ENCODE measurements around the gene OFD1.

OFD1 gene

DNA sequence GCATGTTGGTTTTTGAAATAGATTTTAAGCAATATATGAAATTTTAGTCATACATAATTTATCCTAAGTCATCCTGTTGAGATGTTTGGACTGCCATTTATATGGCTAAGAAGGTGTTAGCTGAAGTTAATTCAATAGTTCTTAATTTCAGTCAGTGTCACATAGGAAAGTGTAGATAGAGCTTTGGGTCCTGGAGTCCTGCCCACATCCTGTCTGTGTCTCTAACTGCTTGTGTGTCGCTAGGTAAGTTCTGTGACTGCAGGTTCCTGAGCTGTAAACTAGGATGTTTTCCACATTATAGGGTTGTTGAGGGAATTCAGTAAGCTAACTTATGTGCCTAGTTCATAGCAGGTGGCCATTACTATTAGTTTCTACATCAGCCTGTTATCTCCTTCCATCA is 20.7 kb downstream of the OFD1 start:
- Histone ChIP-seq H3K27ac (ENCODE audit: low read length) (no peak overlapping the region), H3K36me3 (ENCODE audit: control insufficient read depth, low read depth, low read length) (peaks cover 81% of the 10 kb centered on the region), H3K27me3 (ENCODE audit: control insufficient read depth, insufficient read depth, low read length) (no peaks in the 10 kb centered on the region), H3K9me3 (ENCODE audit: control insufficient read depth, low read depth, low read length) (no peaks in the 10 kb centered on the region), H3K4me1 (ENCODE audit: control insufficient read depth, low read depth, low read length) (peaks cover 4% of the 10 kb centered on the region), H3K9ac (ENCODE audit: low read length) (no peak overlapping the region), H3K4me3 (ENCODE audit: low read length) (no peak overlapping the region)

DNA sequence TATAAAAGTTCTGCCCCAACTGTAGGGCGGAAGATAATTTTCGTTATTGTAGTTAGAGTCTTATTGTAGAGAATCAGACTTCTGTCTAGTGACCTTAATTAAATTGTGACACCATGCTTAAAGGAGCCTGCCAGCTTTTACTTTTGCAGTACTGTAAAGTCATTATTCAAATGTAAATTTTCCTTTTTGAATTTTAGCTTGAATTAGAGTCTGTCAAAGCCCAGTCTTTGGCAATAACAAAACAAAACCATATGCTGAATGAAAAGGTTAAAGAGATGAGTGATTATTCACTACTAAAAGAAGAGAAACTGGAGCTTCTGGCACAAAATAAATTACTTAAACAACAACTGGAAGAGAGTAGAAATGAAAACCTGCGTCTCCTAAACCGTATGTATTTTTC is 21.8 kb downstream of the OFD1 start:
- no peaks in the 10 kb centered on the region for H3K9me3 ChIP-seq (ENCODE audit: control insufficient read depth, low read depth, low read length)
- peaks cover 77% of the 10 kb centered on the region for H3K36me3 ChIP-seq (ENCODE audit: control insufficient read depth, low read depth, low read length)
- H3K27ac ChIP-seq (ENCODE audit: low read length), result no peak overlapping the region
- peaks cover 15% of the 10 kb centered on the region for H3K4me1 ChIP-seq (ENCODE audit: control insufficient read depth, low read depth, low read length)
- no peak overlapping the region for H3K9ac ChIP-seq (ENCODE audit: low read length)
- no peak overlapping the region for H3K4me3 ChIP-seq (ENCODE audit: low read length)
- H3K27me3 ChIP-seq (ENCODE audit: control insufficient read depth, insufficient read depth, low read length), result no peaks in the 10 kb centered on the region

DNA sequence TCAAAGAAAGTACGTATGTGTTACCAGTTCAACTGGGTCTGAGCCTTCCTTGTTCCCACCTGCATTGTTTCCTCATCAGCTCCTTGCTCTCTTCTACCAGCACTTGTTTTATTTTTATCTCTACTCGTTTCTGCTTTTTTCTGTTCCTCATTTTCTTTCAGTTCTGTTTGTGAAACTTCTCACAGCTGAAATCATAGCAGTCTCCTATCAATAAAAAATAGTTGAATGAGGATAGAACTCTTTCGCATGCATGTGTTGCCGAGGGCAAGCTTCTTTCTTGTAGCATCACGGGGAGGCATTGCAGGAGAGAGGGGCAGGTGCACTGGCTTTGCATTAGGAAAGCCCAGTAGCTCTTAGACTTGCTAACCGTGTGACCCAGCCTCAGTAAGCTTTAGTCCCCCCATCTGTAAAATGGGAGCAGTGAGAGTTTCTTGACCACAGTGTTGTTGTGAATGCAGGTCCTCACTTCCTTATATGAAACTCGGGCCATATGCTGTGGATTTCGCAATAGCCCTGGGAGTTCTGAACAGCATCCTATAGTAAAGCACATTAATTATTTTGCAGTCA is 24.7 kb downstream of the OFD1 start:
- H3K4me3 ChIP-seq (ENCODE audit: low read length), result no peak overlapping the region
- H3K9ac ChIP-seq (ENCODE audit: low read length), result no peak overlapping the region
- H3K27me3 ChIP-seq (ENCODE audit: control insufficient read depth, insufficient read depth, low read length), result no peaks in the 10 kb centered on the region
- no peaks in the 10 kb centered on the region for H3K9me3 ChIP-seq (ENCODE audit: control insufficient read depth, low read depth, low read length)
- H3K4me1 ChIP-seq (ENCODE audit: control insufficient read depth, low read depth, low read length), result peaks cover 40% of the 10 kb centered on the region
- H3K36me3 ChIP-seq (ENCODE audit: control insufficient read depth, low read depth, low read length), result peaks cover 64% of the 10 kb centered on the region
- H3K27ac ChIP-seq (ENCODE audit: low read length), result no peak overlapping the region

DNA sequence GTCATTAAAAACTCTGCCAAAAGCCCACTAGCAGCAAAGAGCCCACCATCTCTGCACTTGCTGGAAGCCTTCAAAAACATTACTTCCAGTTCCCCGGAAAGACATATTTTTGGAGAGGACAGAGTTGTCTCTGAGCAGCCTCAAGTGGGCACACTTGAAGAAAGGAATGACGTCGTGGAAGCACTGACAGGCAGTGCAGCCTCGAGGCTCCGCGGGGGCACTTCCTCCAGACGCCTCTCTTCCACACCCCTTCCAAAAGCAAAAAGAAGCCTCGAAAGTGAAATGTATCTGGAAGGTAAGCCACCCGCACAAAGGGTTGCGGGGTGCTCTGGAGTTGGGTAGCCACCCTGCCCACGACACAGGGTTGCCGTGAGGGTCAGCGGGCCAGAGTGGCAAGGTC is 25.9 kb downstream of the OFD1 start:
- peaks cover 45% of the 10 kb centered on the region for H3K4me1 ChIP-seq (ENCODE audit: control insufficient read depth, low read depth, low read length)
- no peaks in the 10 kb centered on the region for H3K27me3 ChIP-seq (ENCODE audit: control insufficient read depth, insufficient read depth, low read length)
- H3K9ac ChIP-seq (ENCODE audit: low read length), result no peak overlapping the region
- no peak overlapping the region for H3K27ac ChIP-seq (ENCODE audit: low read length)
- H3K36me3 ChIP-seq (ENCODE audit: control insufficient read depth, low read depth, low read length), result peaks cover 60% of the 10 kb centered on the region
- H3K9me3 ChIP-seq (ENCODE audit: control insufficient read depth, low read depth, low read length), result no peaks in the 10 kb centered on the region
- H3K4me3 ChIP-seq (ENCODE audit: low read length), result no peak overlapping the region

DNA sequence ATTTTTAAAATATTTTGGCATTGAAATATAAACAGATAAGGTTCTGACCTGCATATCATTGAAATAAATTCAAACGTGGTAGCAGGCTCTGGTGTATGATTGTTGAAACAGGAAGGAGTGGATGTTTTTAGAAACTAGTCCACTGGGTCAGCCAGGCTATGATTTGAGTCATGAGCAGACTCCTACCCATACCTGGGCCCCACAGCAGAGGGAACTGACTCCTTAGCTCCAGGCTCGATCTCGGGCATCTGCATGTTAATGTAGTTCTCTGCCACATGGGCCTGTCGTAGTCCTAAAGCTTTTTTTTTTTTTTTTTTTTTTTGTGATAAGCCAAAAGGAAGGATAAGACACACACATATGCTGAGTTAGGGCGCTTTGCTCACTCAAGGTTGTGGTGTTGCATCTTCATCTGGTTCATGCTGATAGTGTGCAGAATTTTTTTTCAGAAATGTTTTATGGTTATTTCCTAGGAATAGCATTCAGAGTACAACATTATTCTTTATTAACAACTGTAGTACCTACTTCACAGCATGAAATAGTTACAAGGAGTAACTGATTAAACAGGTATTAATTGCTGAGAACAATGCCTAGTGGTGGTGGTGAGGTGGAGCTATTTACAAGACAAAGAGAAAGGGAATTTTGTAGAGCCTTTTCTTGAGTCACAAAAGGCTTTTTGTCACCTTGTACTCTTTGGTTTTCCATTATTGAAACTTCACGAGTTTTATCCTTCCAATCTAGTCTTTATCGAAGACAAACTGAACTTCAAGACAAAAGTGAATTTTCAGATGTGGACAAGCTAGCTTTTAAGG is 27.3 kb downstream of the OFD1 start:
- peak overlapping the region; percentile 38 for H3K9ac ChIP-seq (ENCODE audit: low read length)
- no peaks in the 10 kb centered on the region for H3K27me3 ChIP-seq (ENCODE audit: control insufficient read depth, insufficient read depth, low read length)
- no peaks in the 10 kb centered on the region for H3K9me3 ChIP-seq (ENCODE audit: control insufficient read depth, low read depth, low read length)
- H3K4me1 ChIP-seq (ENCODE audit: control insufficient read depth, low read depth, low read length), result peaks cover 45% of the 10 kb centered on the region
- peak overlapping the region; percentile 47 for H3K4me3 ChIP-seq (ENCODE audit: low read length)
- peaks cover 65% of the 10 kb centered on the region for H3K36me3 ChIP-seq (ENCODE audit: control insufficient read depth, low read depth, low read length)
- H3K27ac ChIP-seq (ENCODE audit: low read length), result peak overlapping the region; percentile 84

DNA sequence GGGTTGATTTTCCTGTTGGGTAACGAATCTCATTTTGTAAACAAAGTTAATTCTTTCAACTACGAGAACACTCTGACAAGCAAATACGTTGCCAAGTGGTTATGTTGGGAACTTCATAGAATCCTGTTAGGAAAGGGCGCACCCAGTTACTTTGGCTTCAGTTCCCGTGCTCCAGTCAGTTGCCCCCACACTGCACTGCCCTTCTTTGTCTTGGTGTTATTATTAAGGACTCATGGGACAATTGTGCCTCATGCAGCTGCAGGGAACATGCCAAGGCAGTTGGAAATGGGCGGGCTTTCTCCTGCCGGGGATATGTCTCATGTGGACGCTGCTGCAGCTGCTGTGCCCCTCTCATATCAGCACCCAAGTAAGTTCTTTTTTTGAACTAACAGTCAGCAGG is 28.9 kb downstream of the OFD1 start:
- no peak overlapping the region for H3K27ac ChIP-seq (ENCODE audit: low read length)
- no peak overlapping the region for H3K4me3 ChIP-seq (ENCODE audit: low read length)
- H3K9ac ChIP-seq (ENCODE audit: low read length), result no peak overlapping the region
- no peaks in the 10 kb centered on the region for H3K9me3 ChIP-seq (ENCODE audit: control insufficient read depth, low read depth, low read length)
- peaks cover 64% of the 10 kb centered on the region for H3K36me3 ChIP-seq (ENCODE audit: control insufficient read depth, low read depth, low read length)
- H3K4me1 ChIP-seq (ENCODE audit: control insufficient read depth, low read depth, low read length), result peaks cover 45% of the 10 kb centered on the region
- no peaks in the 10 kb centered on the region for H3K27me3 ChIP-seq (ENCODE audit: control insufficient read depth, insufficient read depth, low read length)

DNA sequence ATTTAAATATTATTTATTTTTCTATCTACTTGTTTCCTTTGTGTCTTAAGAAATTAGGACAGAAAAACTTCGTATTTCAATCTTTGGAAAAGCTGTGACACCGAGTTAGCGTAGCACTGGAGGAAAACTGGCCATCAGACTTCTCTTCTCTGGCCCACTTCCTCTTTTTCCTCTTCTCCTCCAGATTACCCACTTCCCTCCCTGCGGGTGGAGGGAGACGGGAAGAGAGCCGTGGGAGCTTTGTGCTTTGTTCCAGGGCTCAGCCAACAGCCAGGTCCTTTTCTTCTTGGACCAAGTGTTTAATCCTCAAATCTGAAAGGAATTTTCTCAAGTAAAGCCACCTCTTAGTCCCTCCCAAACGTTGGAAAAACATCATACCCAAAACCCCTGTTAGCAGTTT is 29.7 kb downstream of the OFD1 start:
- no peak overlapping the region for H3K4me3 ChIP-seq (ENCODE audit: low read length)
- no peak overlapping the region for H3K9ac ChIP-seq (ENCODE audit: low read length)
- no peak overlapping the region for H3K27ac ChIP-seq (ENCODE audit: low read length)
- H3K36me3 ChIP-seq (ENCODE audit: control insufficient read depth, low read depth, low read length), result peaks cover 64% of the 10 kb centered on the region
- no peaks in the 10 kb centered on the region for H3K9me3 ChIP-seq (ENCODE audit: control insufficient read depth, low read depth, low read length)
- H3K4me1 ChIP-seq (ENCODE audit: control insufficient read depth, low read depth, low read length), result peaks cover 45% of the 10 kb centered on the region
- no peaks in the 10 kb centered on the region for H3K27me3 ChIP-seq (ENCODE audit: control insufficient read depth, insufficient read depth, low read length)

DNA sequence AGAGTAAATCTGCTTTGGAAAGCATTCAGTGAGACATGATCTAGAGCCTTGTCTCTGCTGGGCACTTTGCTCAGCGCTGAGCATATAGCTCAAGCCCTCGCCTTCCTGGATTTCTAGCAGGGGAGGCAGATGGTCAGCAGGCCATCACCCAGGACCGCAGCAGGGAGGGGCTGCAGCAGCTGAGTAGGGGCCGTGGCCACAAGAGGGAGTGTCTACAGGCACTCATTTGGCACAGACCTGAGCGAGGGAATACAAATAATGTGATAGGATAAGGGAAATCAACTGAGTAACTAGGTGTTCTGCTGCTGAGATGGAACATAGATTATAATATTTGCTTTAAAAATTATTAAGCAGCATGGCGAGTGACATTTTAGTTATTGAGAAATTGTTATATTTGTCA is 30.2 kb downstream of the OFD1 start:
- Histone ChIP-seq H3K9me3 (ENCODE audit: control insufficient read depth, low read depth, low read length) (no peaks in the 10 kb centered on the region), H3K27ac (ENCODE audit: low read length) (no peak overlapping the region)

DNA sequence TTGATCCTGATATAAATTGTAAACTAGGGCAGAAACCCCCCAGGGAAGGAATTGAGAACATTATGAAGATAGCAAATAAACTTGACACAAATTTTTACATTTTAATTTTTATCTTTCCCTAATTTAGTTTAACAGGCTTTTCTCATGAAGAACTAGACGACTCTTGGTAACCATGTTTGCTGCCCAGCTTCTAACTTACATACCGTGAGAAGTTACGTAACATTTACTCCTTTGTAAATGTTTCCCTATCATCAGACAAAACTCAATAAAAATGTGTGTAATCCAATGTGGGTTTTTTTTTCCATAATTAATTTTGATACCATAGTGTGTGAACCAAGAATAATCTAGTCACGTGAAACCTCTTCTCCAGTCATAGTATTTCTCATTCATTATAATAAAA is 34.4 kb downstream of the OFD1 start:
- H3K27me3 ChIP-seq (ENCODE audit: control insufficient read depth, insufficient read depth, low read length), result no peaks in the 10 kb centered on the region
- no peak overlapping the region for H3K4me3 ChIP-seq (ENCODE audit: low read length)
- no peaks in the 10 kb centered on the region for H3K9me3 ChIP-seq (ENCODE audit: control insufficient read depth, low read depth, low read length)
- peaks cover 7% of the 10 kb centered on the region for H3K4me1 ChIP-seq (ENCODE audit: control insufficient read depth, low read depth, low read length)
- H3K36me3 ChIP-seq (ENCODE audit: control insufficient read depth, low read depth, low read length), result peaks cover 83% of the 10 kb centered on the region
- no peak overlapping the region for H3K27ac ChIP-seq (ENCODE audit: low read length)
- H3K9ac ChIP-seq (ENCODE audit: low read length), result no peak overlapping the region

More for the DNA sequence above, 30.2 kb downstream of the OFD1 start:
- no peak overlapping the region for H3K4me3 ChIP-seq (ENCODE audit: low read length)
- no peak overlapping the region for H3K9ac ChIP-seq (ENCODE audit: low read length)
- H3K27me3 ChIP-seq (ENCODE audit: control insufficient read depth, insufficient read depth, low read length), result no peaks in the 10 kb centered on the region
- peaks cover 45% of the 10 kb centered on the region for H3K4me1 ChIP-seq (ENCODE audit: control insufficient read depth, low read depth, low read length)
- peaks cover 64% of the 10 kb centered on the region for H3K36me3 ChIP-seq (ENCODE audit: control insufficient read depth, low read depth, low read length)

DNA sequence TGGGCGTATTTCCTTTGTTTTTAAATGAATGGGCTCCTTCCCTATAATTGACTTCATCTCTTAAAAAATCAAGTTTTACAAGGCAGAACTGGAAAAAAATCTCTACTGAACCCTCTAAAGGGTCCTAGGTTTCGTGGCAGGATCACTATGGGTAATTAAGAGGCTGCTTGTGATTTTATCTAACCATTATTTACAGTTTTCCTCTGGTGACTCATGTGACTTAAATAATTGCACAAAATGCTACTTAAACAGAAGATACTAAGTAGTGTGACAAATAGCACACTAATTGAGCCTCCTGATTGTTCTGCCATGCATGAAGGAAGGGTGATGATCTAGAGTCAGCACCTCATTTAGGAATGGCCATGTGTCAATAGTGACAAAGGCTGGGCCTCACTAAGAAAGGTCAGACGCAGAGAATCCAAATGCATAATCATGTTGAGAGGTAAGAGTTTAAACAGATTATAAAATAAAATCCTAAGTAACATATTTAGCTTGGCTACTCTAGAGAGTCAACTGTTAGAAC is 35.5 kb downstream of the OFD1 start:
- H3K9me3 ChIP-seq (ENCODE audit: control insufficient read depth, low read depth, low read length), result no peaks in the 10 kb centered on the region
- H3K27me3 ChIP-seq (ENCODE audit: control insufficient read depth, insufficient read depth, low read length), result no peaks in the 10 kb centered on the region
- no peak overlapping the region for H3K9ac ChIP-seq (ENCODE audit: low read length)

DNA sequence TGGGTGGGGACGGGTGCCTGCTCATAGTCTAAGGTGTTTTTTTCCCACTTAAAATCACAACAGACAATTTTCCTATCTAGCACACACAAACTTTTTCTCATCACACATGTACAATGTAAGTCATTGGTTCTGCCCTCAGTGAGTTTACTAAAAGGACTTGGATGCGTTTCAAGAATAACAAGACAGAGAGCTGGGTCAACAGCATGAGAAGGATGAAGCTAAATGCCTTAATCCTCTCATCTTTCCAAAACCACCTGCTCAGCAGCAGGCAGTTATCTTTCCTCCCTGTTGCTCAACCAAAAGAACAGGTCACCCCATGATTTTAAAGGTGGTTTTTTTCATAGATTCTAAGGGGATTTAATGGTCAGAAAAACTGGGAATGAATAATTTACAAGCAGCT is 40.1 kb downstream of the OFD1 start:
- Histone ChIP-seq H3K9ac (ENCODE audit: low read length) (no peak overlapping the region), H3K9me3 (ENCODE audit: control insufficient read depth, low read depth, low read length) (no peaks in the 10 kb centered on the region), H3K4me1 (ENCODE audit: control insufficient read depth, low read depth, low read length) (peaks cover 6% of the 10 kb centered on the region), H3K27ac (ENCODE audit: low read length) (no peak overlapping the region), H3K36me3 (ENCODE audit: control insufficient read depth, low read depth, low read length) (peaks cover 79% of the 10 kb centered on the region), H3K4me3 (ENCODE audit: low read length) (no peak overlapping the region), H3K27me3 (ENCODE audit: control insufficient read depth, insufficient read depth, low read length) (no peaks in the 10 kb centered on the region)

More for the DNA sequence above, 35.5 kb downstream of the OFD1 start:
- Histone ChIP-seq H3K4me3 (ENCODE audit: low read length) (no peak overlapping the region), H3K4me1 (ENCODE audit: control insufficient read depth, low read depth, low read length) (no peaks in the 10 kb centered on the region), H3K27ac (ENCODE audit: low read length) (no peak overlapping the region), H3K36me3 (ENCODE audit: control insufficient read depth, low read depth, low read length) (peaks cover 93% of the 10 kb centered on the region)

DNA sequence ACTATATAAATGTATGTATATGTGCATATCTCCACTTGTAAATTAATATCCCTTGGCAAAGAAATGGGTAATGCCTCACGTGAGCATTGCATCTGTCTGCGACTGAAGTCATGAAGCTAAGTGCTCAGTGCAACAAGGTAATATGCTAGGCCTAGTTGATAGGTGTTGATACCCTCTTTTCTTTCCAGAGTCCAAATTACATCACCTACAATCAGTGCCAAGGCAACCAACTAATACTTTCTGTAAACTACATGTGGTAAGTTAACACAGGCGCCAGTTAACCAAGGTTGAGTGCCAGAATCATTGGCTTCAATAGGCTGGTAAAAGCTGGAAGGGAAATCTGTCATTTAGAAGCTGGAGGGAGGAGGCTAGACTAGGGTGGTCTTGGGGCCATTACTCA is 41.3 kb downstream of the OFD1 start:
- peaks cover 68% of the 10 kb centered on the region for H3K36me3 ChIP-seq (ENCODE audit: control insufficient read depth, low read depth, low read length)
- H3K9ac ChIP-seq (ENCODE audit: low read length), result no peak overlapping the region
- H3K4me3 ChIP-seq (ENCODE audit: low read length), result no peak overlapping the region
- no peaks in the 10 kb centered on the region for H3K9me3 ChIP-seq (ENCODE audit: control insufficient read depth, low read depth, low read length)
- H3K27ac ChIP-seq (ENCODE audit: low read length), result no peak overlapping the region
- H3K4me1 ChIP-seq (ENCODE audit: control insufficient read depth, low read depth, low read length), result peaks cover 6% of the 10 kb centered on the region
- no peaks in the 10 kb centered on the region for H3K27me3 ChIP-seq (ENCODE audit: control insufficient read depth, insufficient read depth, low read length)
